Smooth muscle cell of trachea (primary cell): ENCODE results near the gene NPHP4. TPM values are rescaled to one million over a fixed set of nuclear protein-coding genes. Genes with fewer than 3 reads are reported as not detected.

Experiments used
- total RNA-seq: library from RNA; depleted of rRNA; stranded (reverse); fragments of >200 nt; gene quantifications from 2 replicates; pipeline ENCODE4 v1.2.1, GENCODE V29; 2014

Gene NPHP4
- 6.0 and 7.6 TPM in 2 replicates for total RNA-seq

GRCh38 chr1:5992026-5992813 is at the start of gene NPHP4:
Gene NPHP4, minus strand, starts transcription at chr1:5992425. Its CDS starts 6,136 bp downstream, at chr1:5986289.

Other genes starting within 250 kb of the NPHP4 start
- 3.3 and 5.5 TPM in 2 replicates for gene KCNAB2, start 53.5 kb upstream of the NPHP4 start, total RNA-seq
- gene CHD5, start 187.9 kb upstream of the NPHP4 start, total RNA-seq: under 0.01 and 0.15 TPM in 2 replicates
- gene RPL22, start 207.2 kb upstream of the NPHP4 start, total RNA-seq: 130 and 139 TPM in 2 replicates
- 6.8 and 17.5 TPM in 2 replicates for gene RNF207, start 213.7 kb upstream of the NPHP4 start, total RNA-seq
- gene ICMT, start 243.5 kb upstream of the NPHP4 start, total RNA-seq: 86.5 and 89.5 TPM in 2 replicates